ENCODE results near the gene CASR. TPM values are rescaled to one million over a fixed set of nuclear protein-coding genes. Genes with fewer than 3 reads are reported as not detected.

CASR gene
- total RNA-seq, 3 donors from 2014 or later = not detected

DNA sequence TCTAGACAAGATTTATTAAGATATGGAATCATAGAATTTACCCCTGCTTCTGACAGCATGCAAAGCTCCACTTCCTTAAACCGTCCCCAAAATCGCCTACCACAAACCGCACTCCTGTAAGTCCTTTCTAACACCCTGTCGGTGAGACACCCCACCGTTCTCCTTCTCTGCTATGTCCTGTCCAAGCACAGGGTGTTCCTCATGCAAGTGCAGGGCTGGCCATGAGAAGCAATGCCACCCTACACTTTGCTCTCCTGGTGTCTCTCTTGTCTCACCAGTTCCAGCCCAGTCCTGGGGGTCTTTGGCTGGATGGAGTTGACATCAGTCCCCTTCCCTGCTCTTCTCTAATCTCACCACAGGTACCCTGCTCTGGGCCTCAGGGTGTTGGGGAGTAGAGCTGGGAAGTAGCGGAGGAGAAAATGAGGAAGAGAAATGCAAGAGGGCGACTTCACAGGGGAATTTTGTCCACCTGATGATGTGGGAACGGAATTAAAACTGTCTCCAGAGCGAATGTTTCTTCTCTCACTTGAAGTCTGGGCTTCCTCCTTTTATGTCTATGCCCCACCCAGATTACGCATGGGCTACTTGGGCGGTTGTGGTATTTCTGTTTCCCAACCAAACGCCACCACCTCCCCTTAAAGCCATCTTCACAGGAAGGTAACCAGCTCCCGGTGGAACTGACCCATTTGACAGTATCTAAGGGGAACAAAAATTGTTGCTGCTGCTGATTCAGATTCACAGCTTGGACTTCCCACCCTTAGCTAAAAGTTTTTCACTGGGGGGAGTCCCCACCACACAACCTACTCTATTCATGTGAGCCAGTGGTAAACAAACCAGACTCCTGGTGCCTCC is 49.9 kb downstream of the CASR start:
- no peak for DNase-seq (ENCODE audit: low spot score in 2 of 2)
- H3K27ac ChIP-seq = no peak overlapping the region
- H3K36me3 ChIP-seq = no peaks in the 10 kb centered on the region
- no peaks in the 10 kb centered on the region for H3K27me3 ChIP-seq
- H3K4me1 ChIP-seq = no peaks in the 10 kb centered on the region
- intact Hi-C loops (cut with DNase I; ENCODE audit: low total_unique reads) = no loop called here
- TF ChIP-seq POLR2AphosphoS5 (IDR thresholded peaks at IDR 0.05) = no peak
- TF ChIP-seq POLR2A (IDR thresholded peaks at IDR 0.05) = no peak
- TF ChIP-seq, protein P1, sequence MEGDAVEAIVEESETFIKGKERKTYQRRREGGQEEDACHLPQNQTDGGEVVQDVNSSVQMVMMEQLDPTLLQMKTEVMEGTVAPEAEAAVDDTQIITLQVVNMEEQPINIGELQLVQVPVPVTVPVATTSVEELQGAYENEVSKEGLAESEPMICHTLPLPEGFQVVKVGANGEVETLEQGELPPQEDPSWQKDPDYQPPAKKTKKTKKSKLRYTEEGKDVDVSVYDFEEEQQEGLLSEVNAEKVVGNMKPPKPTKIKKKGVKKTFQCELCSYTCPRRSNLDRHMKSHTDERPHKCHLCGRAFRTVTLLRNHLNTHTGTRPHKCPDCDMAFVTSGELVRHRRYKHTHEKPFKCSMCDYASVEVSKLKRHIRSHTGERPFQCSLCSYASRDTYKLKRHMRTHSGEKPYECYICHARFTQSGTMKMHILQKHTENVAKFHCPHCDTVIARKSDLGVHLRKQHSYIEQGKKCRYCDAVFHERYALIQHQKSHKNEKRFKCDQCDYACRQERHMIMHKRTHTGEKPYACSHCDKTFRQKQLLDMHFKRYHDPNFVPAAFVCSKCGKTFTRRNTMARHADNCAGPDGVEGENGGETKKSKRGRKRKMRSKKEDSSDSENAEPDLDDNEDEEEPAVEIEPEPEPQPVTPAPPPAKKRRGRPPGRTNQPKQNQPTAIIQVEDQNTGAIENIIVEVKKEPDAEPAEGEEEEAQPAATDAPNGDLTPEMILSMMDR (IDR thresholded peaks at IDR 0.05) = no peak
- H3K4me3 ChIP-seq = no peak overlapping the region
- no peaks in the 10 kb centered on the region for H3K9me3 ChIP-seq

DNA sequence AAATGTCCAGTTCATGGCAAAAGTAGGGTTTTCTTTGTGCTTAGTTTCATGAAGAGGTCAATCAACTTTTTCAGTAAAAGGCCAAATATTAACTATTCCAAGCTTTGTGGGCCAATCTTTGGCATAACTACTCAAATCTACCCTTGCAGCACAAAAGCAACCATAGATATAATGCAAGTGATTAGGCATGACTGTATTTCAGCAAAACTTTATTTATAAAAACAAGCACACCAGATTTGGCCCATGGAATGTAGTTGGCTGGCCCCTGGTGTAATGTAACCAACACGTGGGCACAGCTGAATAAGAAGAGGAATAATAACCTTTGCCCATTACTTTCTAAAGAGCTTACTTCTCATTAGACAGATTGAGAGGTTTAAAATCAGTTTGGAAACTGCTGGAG is 50.6 kb downstream of the CASR start:
- no peaks in the 10 kb centered on the region for H3K4me1 ChIP-seq
- H3K27me3 ChIP-seq = no peaks in the 10 kb centered on the region
- TF ChIP-seq, protein P1 (IDR thresholded peaks at IDR 0.05) = no peak
- H3K36me3 ChIP-seq = no peaks in the 10 kb centered on the region
- no peak for DNase-seq (ENCODE audit: low spot score in 2 of 2)
- H3K9me3 ChIP-seq = no peaks in the 10 kb centered on the region
- no peak overlapping the region for H3K27ac ChIP-seq
- no peak overlapping the region for H3K4me3 ChIP-seq
- intact Hi-C loops (cut with DNase I; ENCODE audit: low total_unique reads) = no loop called here

GRCh38 chr3:122235147-122235546 is 51.7 kb downstream of the CASR start:
- no peak for TF ChIP-seq POLR2AphosphoS5 (IDR thresholded peaks at IDR 0.05)
- TF ChIP-seq POLR2A (IDR thresholded peaks at IDR 0.05) = no peak
- TF ChIP-seq, protein P1 (IDR thresholded peaks at IDR 0.05) = no peak
- Histone ChIP-seq H3K27ac (no peak overlapping the region), H3K4me3 (no peak overlapping the region), H3K36me3 (no peaks in the 10 kb centered on the region), H3K27me3 (no peaks in the 10 kb centered on the region), H3K9me3 (no peaks in the 10 kb centered on the region), H3K4me1 (no peaks in the 10 kb centered on the region)
- intact Hi-C loops (cut with DNase I; ENCODE audit: low total_unique reads) = no loop called here
- DNase-seq (ENCODE audit: low spot score in 2 of 2) = no peak

- Histone ChIP-seq H3K4me1 (no peaks in the 10 kb centered on the region), H3K27ac (no peak overlapping the region), H3K27me3 (no peaks in the 10 kb centered on the region), H3K36me3 (no peaks in the 10 kb centered on the region), H3K9me3 (no peaks in the 10 kb centered on the region), H3K4me3 (no peak overlapping the region)
- no peak for DNase-seq (ENCODE audit: low spot score in 2 of 2)
- intact Hi-C loops (cut with DNase I; ENCODE audit: low total_unique reads) = no loop called here
- TF ChIP-seq POLR2AphosphoS5 (IDR thresholded peaks at IDR 0.05) (no peak), POLR2A (IDR thresholded peaks at IDR 0.05) (no peak)
- TF ChIP-seq, protein P1 (IDR thresholded peaks at IDR 0.05) = no peak
Observed at GRCh38 chr3:122239112-122239511, 55.6 kb downstream of the CASR start.

- no peaks in the 10 kb centered on the region for H3K4me1 ChIP-seq
- DNase-seq (ENCODE audit: low spot score in 2 of 2) = no peak
- no peak overlapping the region for H3K27ac ChIP-seq
- H3K36me3 ChIP-seq = no peaks in the 10 kb centered on the region
- H3K9me3 ChIP-seq = no peaks in the 10 kb centered on the region
- H3K4me3 ChIP-seq = peak overlapping the region in 2 of 3 donors; percentile 9 to 18
- no peak for TF ChIP-seq POLR2A (IDR thresholded peaks at IDR 0.05)
- TF ChIP-seq, protein P1 (IDR thresholded peaks at IDR 0.05) = no peak
- TF ChIP-seq POLR2AphosphoS5 (IDR thresholded peaks at IDR 0.05) = no peak
- H3K27me3 ChIP-seq = no peaks in the 10 kb centered on the region
- intact Hi-C loops (cut with DNase I; ENCODE audit: low total_unique reads) = no loop called here
Observed at GRCh38 chr3:122245513-122246174, 62.2 kb downstream of the CASR start.

All from breast epithelium (tissue), 4 donors.